ENCODE results near the gene OLFM1.

DNA sequence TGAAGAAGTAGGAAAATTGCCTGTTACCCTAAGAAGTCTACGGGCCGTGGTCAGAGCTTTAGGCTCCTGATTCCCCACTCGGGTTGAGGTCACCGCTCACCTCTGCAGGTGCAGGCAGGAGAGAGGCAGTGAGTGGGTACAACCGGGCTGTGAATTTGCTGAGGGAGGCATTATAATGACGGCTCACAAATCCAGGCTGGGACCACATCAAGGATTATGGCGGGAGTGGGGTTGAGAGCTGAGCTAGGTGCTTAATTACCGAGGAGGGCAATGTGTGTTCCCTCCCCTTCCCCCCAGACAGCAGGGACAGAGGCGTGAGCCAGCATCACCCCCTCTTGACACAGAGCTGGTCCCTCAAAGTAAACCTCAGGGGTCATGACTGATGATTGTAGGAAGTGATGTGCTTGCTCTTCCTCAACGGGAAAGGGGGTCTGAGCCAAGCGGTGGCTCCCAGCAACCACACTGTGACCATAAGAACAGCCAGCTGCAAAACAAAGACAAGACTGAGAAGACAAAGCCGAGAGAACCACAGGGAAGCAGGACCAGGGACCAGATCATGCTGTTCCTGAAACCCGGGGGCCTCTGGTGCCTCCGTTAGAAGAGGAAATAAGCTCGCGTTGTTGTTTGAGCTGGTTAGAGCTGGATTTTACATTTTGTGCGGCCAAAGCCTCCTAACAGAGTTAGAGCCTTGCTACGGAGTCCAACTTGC is 77.7 kb downstream of the OLFM1 start:
- TF ChIP-seq, protein P1, sequence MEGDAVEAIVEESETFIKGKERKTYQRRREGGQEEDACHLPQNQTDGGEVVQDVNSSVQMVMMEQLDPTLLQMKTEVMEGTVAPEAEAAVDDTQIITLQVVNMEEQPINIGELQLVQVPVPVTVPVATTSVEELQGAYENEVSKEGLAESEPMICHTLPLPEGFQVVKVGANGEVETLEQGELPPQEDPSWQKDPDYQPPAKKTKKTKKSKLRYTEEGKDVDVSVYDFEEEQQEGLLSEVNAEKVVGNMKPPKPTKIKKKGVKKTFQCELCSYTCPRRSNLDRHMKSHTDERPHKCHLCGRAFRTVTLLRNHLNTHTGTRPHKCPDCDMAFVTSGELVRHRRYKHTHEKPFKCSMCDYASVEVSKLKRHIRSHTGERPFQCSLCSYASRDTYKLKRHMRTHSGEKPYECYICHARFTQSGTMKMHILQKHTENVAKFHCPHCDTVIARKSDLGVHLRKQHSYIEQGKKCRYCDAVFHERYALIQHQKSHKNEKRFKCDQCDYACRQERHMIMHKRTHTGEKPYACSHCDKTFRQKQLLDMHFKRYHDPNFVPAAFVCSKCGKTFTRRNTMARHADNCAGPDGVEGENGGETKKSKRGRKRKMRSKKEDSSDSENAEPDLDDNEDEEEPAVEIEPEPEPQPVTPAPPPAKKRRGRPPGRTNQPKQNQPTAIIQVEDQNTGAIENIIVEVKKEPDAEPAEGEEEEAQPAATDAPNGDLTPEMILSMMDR (IDR thresholded peaks at IDR 0.05; ENCODE audit: borderline replicate concordance, extremely low read depth, low read length, poor library complexity, severe bottlenecking), result no peak
- TF ChIP-seq EZH2 (IDR thresholded peaks at IDR 0.05; ENCODE audit: borderline replicate concordance, low read depth, low read length, severe bottlenecking), result no peak

Measured in DND-41 (cell line).